GM12873 (cell line): ENCODE data around the gene NOCT.

Experiments
- CTCF ChIP-seq: IDR thresholded peaks from 2 replicates; pipeline ENCODE4 v1.5.1; 2012; ENCODE audit warnings: low read depth, mild to moderate bottlenecking, moderate library complexity, low read length, control low read depth; ENCODE audit not compliant: insufficient read depth; ENCODE audit errors: missing control alignments

The NOCT gene

DNA sequence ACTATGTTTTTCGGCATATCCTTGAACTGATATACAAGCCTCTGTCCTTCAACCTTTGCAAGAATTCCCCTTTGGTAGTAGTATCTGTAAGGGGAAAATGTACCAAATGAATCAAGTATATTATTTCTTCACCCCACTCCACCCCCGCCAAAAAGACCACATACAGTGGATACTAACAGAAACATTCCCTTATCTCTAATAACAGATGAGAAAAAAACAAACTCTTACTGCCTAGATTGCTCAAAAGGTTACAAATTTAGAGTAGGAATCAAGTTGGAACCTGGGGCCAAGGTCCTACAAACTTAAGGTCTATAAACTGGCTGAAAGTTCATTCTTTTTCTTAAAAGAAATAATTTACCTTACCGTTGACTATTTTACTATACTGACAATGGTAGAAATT is 45.0 kb downstream of the NOCT start:
- no peak for TF ChIP-seq CTCF

GRCh38 chr4:139076016-139076744 is 60.6 kb downstream of the NOCT start:
- TF ChIP-seq CTCF = no peak

DNA sequence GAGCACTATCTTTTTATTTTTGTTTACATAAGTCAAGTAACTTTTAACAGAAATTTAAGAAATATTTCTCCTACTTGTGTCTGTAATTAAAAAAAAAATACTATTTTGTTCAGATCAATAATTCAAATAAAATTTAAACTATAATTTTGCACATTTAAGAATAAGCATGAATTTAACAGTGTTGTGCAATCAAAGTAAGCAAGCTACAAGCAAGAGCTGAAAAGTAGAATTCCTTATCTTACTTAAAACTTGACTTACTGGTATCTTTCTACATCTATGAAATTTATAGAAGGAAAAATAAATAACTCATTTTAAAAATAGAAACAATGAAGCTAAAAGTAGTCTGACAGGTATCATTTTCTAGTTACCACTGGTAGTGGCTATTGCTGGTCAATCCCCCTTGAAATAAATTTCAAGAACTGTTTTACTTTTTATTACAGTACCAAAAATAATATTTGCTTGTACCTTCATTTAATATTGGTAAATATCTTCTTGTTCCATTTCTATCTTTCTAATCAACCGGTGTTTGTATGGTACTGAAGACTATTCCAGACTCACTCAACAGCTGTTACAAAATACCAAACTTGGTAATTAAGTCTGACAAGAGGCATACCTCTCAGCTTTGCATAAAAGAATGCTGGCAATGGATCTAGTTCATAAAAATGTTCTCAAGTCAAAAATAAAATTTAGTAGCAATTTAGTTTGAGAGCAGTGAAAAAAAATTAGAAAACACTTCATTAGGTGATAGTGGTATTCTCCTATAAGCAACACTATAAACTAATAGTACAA is 62.2 kb downstream of the NOCT start:
- no peak for TF ChIP-seq CTCF

DNA sequence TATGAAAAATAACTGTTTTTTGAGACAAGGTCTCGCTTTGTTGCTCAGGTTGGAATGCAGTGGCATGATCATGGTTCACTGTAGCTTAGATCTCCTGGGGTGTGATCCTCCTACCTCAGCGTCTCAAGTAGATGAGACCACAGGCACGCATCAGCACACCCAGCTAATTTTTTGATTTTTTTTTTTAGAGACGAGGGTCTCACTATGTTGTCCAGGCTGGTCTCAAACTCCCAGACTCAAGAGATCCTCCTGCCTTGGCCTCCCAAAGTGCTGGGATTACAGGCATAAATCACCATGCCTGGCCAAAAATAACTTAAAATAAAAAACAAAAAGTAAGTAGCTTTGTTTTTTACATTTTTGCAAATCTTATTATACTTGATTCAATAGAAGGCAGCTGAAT is 63.3 kb downstream of the NOCT start:
- no peak for TF ChIP-seq CTCF

DNA sequence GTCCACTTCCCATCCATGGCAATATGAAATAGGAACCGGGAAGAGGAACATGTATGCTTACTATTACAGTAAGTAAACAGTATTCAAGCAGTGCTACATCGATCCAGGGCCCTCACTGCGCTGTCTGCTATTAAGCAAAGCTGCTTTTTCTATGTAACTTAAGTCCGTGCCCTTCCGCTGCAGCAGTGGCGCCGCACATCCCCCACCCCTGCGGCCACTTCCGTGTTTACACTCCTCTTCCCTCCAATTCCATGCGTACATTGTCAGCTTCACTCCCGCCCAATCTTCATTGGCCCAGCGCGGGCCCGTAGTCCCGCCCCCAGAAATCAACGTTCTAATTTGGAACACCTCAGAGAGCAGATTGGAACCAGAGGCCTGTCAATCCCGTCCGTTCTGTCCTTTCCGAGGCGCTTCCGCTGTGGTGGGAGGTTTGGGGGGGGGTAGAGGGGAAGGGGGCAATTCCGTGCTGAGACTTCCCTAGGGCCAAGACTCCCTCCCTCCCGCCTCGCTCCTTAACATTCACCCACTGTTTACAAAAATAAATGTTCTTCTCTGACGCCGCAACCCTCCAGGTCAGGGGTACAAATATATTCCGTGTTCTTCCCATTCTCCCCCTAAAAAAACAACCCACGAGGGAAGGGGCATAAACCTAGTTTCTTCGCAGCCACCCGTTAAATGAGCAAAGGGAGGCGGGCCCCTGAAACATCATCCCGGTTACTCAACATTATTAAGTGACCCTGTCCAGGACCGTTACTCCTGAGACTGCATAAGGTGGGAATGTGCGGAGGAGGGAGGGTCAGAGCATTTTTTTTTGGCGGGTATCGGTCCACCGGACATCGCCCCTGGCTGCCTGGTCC is 67.4 kb downstream of the NOCT start:
- no peak for TF ChIP-seq CTCF

DNA sequence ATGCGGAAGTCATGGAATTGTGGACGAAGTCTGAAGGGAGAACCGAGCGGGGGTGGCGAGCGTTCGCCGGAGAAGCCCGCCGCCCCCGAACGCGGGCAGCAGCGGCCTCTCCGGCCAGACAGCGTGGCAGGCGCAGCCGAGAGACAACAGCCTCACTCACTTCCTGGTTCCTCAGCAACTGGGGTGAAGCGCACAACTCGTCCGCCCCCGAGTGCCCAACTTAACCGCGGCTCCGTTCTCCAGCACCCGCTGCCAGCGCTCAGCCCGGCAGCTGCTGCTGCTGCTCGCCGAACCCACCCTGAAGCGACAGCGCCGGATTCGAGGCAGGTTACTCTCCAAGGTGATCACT is 68.0 kb downstream of the NOCT start:
- no peak for TF ChIP-seq CTCF
